ENCODE results near the gene ZNF320. TPM values are rescaled to one million over a fixed set of nuclear protein-coding genes. Genes with fewer than 3 reads are reported as not detected.
A peak's percentile ranks its signal among the peaks of the same experiment; 100 is the strongest.
"Not testable (repeated sequence)": the region's sequence is repeated elsewhere in the genome, so short reads cannot be mapped to it uniquely, and the experiment has no call there.

ZNF320 gene
- total RNA-seq (2014; rRNA removed; shearing (Covaris generic)) = not detected in 2 replicates

- DNase-seq (ENCODE audit: low spot score) = peak; percentile 96
- in situ Hi-C loops (cut with HindIII; ENCODE audit: low sequenced_read_pairs) = no loop called here
Measured at GRCh38 chr19:52897138-52897935, at the start of gene ZNF320. TSS of gene ZNF320 (minus strand) at chr19:52897635. CDS start at chr19:52890255, 7,380 bp downstream.

GRCh38 chr19:52946322-52947310, 49.2 kb upstream of the ZNF320 start:
- in situ Hi-C loops (cut with HindIII; ENCODE audit: low sequenced_read_pairs) = no loop called here
- peak; percentile 97 for DNase-seq (ENCODE audit: low spot score)

GRCh38 chr19:52945652-52946321, 48.4 kb upstream of the ZNF320 start:
- DNase-seq (ENCODE audit: low spot score) = no peak
- in situ Hi-C loops (cut with HindIII; ENCODE audit: low sequenced_read_pairs) = no loop called here

GRCh38 chr19:52944703-52945493, 47.5 kb upstream of the ZNF320 start:
- in situ Hi-C loops (cut with HindIII; ENCODE audit: low sequenced_read_pairs); DNase-seq (ENCODE audit: low spot score): not testable (repeated sequence)

- in situ Hi-C loops (cut with HindIII; ENCODE audit: low sequenced_read_pairs) = no loop called here
- no peak for DNase-seq (ENCODE audit: low spot score)
Measured at GRCh38 chr19:52943884-52944643, 46.6 kb upstream of the ZNF320 start.

- no peak for DNase-seq (ENCODE audit: low spot score)
- in situ Hi-C loops (cut with HindIII; ENCODE audit: low sequenced_read_pairs) = no loop called here
Measured at GRCh38 chr19:52943134-52943883, 45.9 kb upstream of the ZNF320 start.

GRCh38 chr19:52942386-52943133, 45.1 kb upstream of the ZNF320 start:
- DNase-seq (ENCODE audit: low spot score) = peak; percentile 88

GRCh38 chr19:52941941-52942385, 44.5 kb upstream of the ZNF320 start:
- DNase-seq (ENCODE audit: low spot score) = peak; percentile 41
- in situ Hi-C loops (cut with HindIII; ENCODE audit: low sequenced_read_pairs) = no loop called here

More at GRCh38 chr19:52942386-52943133, 45.1 kb upstream of the ZNF320 start:
- in situ Hi-C loops (cut with HindIII; ENCODE audit: low sequenced_read_pairs) = no loop called here

GRCh38 chr19:52941523-52941922, 44.1 kb upstream of the ZNF320 start:
- DNase-seq (ENCODE audit: low spot score); in situ Hi-C loops (cut with HindIII; ENCODE audit: low sequenced_read_pairs): not testable (repeated sequence)

- in situ Hi-C loops (cut with HindIII; ENCODE audit: low sequenced_read_pairs); DNase-seq (ENCODE audit: low spot score): not testable (repeated sequence)
Measured at GRCh38 chr19:52940905-52941304, 43.5 kb upstream of the ZNF320 start.

- in situ Hi-C loops (cut with HindIII; ENCODE audit: low sequenced_read_pairs) = no loop called here
- no peak for DNase-seq (ENCODE audit: low spot score)
Measured at GRCh38 chr19:52938761-52939160, 41.3 kb upstream of the ZNF320 start.

- in situ Hi-C loops (cut with HindIII; ENCODE audit: low sequenced_read_pairs) = no loop called here
- DNase-seq (ENCODE audit: low spot score) = no peak
Measured at GRCh38 chr19:52936954-52937325, 39.5 kb upstream of the ZNF320 start.

GRCh38 chr19:52936151-52936953, 38.9 kb upstream of the ZNF320 start:
- in situ Hi-C loops (cut with HindIII; ENCODE audit: low sequenced_read_pairs) = no loop called here
- no peak for DNase-seq (ENCODE audit: low spot score)

- no peak for DNase-seq (ENCODE audit: low spot score)
- in situ Hi-C loops (cut with HindIII; ENCODE audit: low sequenced_read_pairs) = no loop called here
Measured at GRCh38 chr19:52935434-52935833, 38.0 kb upstream of the ZNF320 start.

GRCh38 chr19:52924641-52925040, 27.2 kb upstream of the ZNF320 start:
- DNase-seq (ENCODE audit: low spot score); in situ Hi-C loops (cut with HindIII; ENCODE audit: low sequenced_read_pairs): not testable (repeated sequence)
